GM21717 (cell line): Measurements from ENCODE around the gene DOCK2.

ENCODE experiments used
- ATAC-seq: cut with Tn5 transposase; IDR thresholded peaks from one replicate; pipeline ENCODE4 v1.9.1; 2021; ENCODE audit warnings: mild to moderate bottlenecking, moderate library complexity; ENCODE audit not compliant: unreplicated experiment

The DOCK2 gene

GRCh38 chr5:170109059-170110031 is 472.3 kb downstream of the DOCK2 start:
- no peak for ATAC-seq

DNA sequence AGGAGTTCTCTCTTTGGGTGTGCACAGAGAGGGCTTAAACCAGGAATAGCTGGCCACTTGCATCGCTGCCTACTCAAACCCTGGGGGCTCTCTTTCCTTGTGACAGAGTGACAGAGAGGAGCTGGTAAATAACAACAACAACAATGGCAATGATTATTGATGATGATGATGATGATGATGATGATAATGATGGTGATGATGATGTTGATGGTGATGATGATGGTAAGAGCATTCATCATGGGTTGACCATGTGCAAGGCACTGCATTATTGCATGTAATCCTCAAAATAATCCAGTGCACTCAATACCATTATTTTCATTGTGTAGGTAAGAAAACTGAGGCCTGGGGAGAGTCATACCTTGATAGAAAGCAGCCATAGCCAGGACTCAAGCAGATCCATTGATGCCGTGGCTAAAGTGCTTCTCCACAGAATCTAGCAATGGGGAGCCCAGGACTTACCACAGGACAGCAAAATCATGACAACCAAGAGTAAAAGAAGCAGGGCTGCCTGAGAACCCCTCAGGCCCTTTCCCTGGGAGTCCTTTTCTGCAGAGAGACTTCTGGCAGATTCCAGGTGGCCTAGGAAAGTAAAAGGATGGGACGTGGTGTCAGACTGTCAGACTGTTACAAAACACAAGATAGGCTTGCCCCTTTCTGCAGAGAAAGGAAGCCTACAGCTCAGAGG is 473.5 kb downstream of the DOCK2 start:
- ATAC-seq, result no peak

DNA sequence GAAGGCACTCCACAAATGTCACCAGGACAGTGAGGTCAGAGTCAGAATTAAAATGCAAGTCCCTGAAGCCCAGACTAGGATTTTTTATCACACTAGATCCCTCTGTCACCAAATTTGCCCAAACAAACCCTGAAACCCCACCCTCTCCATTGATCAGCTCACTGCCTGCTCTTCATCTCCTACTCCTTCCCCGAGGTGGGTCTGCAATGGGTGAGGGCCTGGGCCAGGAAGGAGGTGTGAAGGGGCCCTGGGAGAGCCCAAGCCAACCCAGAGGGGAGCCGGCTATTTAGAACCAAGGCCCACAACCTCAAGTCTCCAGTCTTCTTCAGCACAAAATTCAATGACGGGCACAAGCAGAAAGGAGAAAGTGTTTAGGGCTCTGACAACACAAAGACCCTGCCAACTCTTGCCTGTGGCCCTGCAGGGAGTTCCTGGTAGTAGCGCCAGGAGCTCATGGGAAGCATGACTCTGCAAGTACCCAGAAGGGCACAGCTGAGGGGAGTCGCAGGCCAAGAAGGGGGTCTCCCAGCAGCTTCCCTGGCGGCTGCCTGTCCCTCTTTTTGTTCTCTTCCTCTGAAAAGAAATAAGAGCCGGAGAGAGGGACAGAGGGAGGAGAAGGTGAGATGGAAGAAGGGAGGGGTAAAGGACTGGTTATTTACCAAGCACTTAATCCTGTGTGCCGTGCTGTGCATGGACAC is 474.2 kb downstream of the DOCK2 start:
- no peak for ATAC-seq

- ATAC-seq, result no peak
Observed at GRCh38 chr5:170112876-170113521, 475.9 kb downstream of the DOCK2 start.

DNA sequence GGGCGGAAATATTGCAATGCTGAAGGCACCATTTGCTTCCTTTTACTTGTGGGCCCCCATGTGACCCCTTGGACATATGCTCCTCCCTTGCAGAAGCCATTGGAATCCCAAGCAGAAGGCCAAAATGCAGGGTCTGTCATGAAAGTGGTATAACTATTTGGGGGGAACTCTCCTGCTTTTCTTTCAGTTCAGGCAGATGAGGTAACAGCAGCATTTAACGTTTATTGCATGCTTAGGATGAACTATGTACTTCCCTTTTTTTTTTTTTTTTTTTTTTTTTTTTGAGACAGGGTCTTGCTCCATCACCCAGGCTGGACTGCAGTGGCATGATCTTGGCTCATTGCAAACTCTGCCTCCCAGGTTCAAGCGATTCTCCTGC is 476.4 kb downstream of the DOCK2 start:
- no peak for ATAC-seq

GRCh38 chr5:170114271-170114670 is 477.2 kb downstream of the DOCK2 start:
- no peak for ATAC-seq

- ATAC-seq, result no peak
Observed at GRCh38 chr5:170115925-170116324, 478.9 kb downstream of the DOCK2 start.

DNA sequence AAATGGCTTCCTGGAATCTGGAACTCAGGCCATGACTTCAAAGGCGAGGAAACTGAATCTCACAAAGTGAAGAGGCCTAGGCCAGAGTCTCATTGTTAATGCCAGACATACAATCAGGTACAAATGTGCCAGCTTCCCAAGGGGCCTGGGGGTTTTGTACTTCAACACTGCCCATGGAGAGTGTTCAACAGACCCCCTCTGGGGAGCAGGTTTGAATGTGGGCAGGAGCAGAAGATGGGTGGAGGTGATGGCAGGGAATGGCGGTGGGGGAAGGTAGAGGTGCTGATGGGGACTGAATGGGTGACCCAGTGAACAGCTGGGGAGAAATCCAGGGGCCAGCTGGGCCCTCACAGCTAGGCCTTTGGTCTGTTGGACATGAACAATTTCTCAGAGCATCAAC is 480.7 kb downstream of the DOCK2 start:
- no peak for ATAC-seq

- ATAC-seq, result no peak
Observed at GRCh38 chr5:170120576-170120975, 483.5 kb downstream of the DOCK2 start.

DNA sequence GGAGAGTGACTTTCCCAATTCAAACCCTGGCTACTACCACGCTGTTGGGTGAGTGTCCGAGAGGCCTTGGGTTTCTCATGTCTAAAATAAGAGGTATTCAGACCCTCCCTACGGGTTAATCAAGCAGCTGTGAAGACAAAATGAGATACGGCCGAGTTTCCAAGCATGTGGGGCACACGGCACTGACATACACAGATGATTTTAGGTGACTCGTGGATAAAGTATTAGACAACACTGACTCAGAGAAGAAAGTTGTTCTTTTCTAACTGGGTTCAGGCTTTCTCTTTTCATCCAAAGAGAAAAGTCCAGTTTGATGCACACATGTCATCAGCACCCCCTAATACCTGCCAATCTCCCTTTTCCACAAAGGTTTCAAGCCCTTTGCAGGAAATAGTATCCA is 484.2 kb downstream of the DOCK2 start:
- no peak for ATAC-seq

DNA sequence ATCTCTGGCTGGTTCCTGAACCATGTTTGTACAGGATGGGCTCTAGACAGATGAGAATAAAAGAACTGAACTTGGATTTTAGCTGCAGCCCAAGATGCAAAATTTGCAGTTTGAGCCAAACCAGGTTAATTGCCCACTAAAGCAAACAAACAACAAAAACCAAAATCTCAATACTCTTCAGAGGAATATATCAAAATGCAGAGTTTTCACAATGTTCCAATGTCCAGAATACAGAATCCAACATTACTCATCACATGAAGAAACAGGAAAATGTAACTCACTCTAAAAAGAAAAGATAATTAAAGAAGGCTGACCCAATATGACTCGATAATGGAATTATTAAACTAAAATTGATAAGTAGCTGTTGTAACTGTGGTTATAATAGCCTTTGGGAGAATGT is 489.0 kb downstream of the DOCK2 start:
- no peak for ATAC-seq

- no peak for ATAC-seq
Observed at GRCh38 chr5:170126626-170127025, 489.6 kb downstream of the DOCK2 start.

GRCh38 chr5:170131235-170131634 is 494.2 kb downstream of the DOCK2 start:
- ATAC-seq, result no peak

DNA sequence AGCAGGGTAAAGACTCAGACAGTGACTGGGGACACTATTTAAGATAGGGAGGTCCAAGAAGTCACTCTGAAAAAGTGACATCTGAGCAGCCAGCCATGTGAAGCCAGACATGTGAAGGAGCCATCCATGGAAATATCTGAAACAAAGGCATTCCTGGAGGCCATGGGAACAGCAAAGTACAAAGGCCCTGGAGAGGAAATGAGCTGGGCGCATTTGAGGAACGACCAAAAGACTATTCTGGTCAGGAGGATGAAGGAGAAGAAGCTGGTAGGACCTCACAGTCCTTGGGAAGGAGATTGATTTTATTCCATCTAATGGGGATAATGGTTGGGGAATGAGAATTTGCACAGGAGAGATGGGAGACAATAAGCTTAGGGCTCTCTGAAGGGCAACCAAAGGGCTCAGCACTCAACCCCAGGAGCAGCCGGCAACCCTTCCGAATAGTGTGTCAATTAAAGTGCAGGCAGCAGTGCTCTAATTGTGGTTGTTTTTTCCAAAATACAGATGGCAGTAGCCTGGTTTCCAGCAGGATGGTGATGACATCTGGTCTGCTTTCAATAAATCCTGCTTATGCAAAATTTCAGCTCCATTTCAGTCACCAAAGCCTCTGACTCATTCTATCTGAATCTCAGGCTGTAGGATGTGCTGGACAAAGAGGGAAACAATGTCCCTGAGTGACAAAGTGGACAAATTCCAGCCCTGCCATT is 495.3 kb downstream of the DOCK2 start:
- ATAC-seq, result no peak
